Measurements from ENCODE around the gene CACNB4.
"Not testable (repeated sequence)": the region's sequence is repeated elsewhere in the genome, so short reads cannot be mapped to it uniquely, and the experiment has no call there.

CACNB4 gene

GRCh38 chr2:152098496-152099366 is at the start of gene CACNB4:
Gene CACNB4, minus strand, starts transcription at chr2:152099044.
- no peak for DNase-seq (ENCODE audit: low read depth)

DNA sequence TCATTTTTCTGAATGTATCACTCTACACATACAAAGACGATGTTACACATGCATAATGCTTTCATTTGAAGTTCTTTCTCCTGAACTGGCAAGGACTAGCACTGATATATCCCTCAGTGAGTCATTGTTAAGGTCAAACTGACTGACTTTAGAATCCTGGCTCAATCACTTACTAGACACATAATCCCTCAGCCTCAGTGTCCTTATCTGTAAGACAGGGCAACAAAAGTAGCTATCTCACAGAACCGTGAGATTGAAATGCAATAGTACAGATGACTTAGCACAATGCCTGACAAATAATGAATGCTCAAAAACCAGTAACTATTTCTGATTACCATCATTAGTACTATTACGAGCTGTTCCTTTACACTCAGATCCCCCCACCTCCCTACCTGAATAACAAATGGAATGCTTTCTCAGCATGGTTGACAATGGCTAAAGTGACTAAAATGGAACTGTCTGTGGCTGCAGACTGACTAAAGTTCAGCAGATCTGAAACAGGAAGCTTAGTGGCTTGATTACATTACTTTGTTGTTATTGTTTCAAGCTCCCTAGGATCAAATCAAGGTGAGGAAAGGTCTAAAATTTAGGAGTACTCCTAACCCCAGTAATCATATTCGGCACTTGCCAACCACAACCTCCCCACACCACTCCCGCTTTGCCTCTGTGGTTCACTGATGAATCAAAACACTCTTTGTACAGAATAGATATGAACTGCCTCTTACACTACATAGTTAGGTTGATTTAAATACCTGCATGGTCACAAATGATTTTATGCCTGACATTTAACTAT is 35.8 kb upstream of the CACNB4 start:
- no peak for DNase-seq (ENCODE audit: low read depth)

DNA sequence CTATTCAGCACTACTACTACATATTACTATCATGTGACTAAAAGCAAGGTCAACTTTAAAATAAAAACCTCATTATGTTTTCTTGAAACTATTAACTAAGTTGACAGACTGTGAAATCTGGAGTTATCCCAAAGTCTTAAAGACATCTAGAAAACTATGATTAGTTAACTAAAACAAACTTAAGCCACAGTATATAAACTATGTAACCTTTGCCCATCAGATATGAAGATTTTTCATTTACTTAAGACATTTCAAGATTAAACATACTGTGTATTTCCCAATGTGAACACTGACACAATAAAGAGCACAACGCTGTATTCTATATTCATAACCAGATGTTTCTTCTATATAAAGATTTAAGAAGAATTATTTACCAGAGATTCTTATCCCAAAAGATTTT is 33.5 kb upstream of the CACNB4 start:
- DNase-seq (ENCODE audit: low read depth) = no peak

DNA sequence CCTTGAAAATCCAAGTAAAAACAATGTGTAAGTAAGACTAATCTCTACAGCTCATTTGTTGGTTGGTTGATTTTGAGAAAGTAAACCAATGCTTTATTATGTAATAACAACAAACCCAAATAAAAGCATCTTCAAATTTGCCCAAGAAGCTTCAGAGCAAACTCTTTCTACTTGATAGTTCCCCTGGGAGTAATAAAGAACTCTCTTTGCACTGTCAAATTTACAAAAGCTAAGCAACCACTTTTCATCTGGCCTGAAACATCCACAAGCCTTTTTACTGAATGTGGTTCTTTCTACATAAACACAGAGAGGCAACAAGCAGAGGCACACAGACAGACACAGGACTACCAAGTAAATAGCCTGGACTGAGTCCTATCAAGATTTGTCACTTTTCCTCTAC is 28.8 kb upstream of the CACNB4 start:
- no peak for DNase-seq (ENCODE audit: low read depth)

GRCh38 chr2:152126664-152127063 is 27.8 kb upstream of the CACNB4 start:
- DNase-seq (ENCODE audit: low read depth) = no peak

DNA sequence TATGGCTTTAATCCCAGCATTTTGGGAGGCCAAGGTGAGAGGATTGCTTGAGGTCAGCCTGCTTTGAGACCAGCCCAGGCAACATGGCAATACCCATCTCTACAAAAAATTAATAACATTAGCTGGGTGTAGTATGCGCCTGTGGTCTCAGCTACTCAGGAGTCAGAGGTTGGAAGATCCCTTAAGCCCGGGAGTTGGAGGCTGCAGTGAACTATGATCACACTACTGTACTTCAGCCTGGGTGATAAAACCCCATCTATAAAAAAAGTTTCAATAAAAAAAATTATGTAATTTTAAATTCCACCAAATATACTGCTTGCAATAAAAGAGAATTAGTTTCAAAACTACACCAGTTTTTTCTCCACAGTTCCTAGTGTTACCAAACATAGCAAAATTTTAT is 23.3 kb upstream of the CACNB4 start:
- no peak for DNase-seq (ENCODE audit: low read depth)

- DNase-seq (ENCODE audit: low read depth) = no peak
Measured at GRCh38 chr2:152120430-152120829, 21.6 kb upstream of the CACNB4 start.

- no peak for DNase-seq (ENCODE audit: low read depth)
Measured at GRCh38 chr2:152115952-152116351, 17.1 kb upstream of the CACNB4 start.

DNA sequence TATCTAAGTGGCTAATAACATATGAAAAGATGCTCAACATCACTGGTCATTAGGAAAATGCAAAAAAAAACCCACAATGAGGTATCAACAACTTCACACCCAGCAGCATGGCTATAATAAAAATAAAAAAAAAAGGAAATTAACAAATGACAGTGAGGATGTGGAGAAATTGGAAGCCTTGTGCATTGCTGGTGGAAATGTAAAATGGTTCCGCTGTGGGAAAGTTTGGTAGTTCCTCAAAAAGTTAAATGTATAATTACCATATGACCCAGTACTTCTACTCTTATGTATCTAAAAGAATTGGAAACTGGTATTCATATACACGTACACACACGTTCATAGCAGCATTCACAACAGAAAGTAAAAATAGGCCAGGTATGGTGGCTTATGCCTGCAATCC is 15.5 kb upstream of the CACNB4 start:
- no peak for DNase-seq (ENCODE audit: low read depth)

- not testable (repeated sequence) for DNase-seq (ENCODE audit: low read depth)
Measured at GRCh38 chr2:152107140-152107539, 8.3 kb upstream of the CACNB4 start.

DNA sequence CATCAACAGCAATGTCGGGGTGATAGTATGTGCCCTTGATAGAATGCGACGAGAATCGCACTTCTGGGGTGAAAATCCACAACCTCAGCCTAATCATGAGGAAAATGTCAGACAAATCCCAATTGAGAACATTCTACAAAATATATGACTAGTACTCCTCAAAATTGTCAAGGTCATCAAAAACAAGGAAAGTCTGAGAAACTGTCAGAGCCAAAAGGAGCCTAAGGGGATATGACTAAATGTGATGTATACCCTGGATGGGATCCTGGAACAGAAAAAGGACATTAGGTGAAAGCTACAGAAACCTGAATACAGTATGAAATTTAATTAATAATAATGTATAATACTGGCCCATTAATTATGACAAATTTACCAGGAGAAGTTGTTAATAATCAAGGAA is 7.6 kb upstream of the CACNB4 start:
- DNase-seq (ENCODE audit: low read depth) = no peak

DNA sequence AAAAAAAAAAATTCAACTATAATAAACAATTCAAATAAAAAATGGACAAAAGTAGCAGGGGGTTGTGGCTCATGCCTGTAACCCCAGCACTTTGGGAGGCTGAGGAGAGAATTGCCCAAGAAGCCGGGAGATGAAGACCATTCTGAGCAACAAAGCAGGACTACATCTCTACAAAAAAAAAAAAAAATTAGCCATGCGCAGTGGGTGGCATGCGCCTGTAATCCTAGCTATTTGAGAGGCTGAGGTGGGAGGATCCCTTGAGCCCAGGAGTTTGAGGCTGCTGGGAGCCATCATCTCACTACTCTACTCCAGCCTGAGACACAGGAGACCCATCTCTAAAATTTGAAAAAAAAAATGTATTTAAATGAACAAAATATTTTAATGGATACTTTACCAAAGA is 4.4 kb upstream of the CACNB4 start:
- no peak for DNase-seq (ENCODE audit: low read depth)

DNA sequence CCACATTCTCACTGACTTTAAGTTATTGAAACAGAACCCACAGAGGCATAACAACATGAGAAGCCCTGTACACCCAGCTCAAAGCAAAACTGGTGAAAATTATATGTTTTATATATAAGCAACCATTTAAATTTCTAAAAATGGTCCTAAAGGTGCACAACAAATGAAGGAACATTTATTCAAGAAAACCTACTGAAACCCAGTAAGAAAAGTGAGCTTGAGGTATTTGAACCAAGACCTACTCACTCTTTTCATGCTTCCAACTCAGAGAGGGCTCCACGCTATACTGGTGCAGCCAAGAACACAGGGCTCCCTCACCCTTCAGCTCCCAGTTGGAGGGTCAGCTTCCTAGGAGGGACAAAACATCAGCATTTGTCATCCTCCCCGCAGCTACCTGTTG is 2.1 kb upstream of the CACNB4 start:
- no peak for DNase-seq (ENCODE audit: low read depth)

DNA sequence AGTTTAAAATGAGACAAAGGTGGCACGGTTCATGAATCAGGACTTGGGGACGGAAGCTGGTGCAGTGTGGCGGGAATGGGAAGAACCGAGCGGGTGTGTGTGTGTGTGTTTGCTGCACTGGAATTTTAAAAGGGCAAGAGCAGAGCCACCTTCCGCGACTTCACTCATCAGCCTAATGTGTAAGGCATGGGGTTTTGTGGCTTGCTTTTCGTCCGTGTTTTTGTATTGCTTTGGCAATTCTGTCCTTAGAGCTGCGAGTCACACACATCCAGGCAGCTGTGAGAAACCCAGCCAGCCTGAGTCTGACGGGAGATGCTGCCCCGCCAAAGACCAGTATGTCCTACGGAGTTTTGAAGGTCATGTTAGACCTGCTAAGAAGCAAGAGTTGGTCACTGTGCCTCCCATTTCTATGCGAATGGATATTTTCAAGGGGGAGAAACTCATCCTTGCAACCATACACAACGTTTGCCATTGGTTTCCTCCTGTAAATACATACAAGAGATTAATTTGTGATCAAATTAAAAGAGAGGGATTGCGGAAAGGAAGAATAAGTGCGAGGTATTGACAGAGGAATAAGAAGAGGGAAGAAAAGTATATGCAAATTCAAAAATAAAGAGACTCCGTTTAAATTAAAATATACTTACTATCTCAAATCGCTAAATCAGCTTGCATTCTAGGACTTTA is 665 bp upstream of the CACNB4 start:
- no peak for DNase-seq (ENCODE audit: low read depth)

DNA sequence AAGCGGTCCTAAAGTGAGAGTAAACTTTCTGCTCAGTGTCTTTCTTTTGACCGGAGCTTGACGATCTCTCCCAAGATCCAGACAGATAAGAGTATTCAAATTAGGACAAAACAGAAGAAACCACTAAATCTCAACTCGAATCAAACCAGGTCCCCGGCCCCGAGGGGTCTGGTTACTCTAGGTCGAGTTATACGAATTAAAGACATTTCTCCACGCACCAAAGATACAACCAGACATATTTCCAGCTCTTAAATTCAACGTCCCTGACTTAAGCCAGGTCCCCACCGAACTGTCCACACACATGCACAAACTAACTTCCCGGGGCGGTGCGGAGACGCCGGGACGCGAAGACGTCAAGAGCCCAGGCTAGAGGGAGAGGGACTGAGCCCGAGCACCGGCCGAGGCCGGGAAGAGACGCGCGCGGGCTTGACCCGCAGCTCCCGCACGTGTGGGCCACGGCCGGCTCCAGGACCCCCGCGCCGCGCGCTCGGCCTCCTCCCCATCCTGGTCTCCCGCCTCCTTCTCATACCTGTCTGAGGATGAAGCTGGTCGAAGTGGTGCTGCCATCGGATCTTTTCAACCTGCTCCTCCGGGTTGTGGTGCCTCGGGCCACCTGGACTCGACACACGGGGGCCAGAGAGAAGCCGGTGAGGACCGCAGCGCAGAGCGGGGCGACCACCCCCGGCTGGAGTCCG is 896 bp downstream of the CACNB4 start:
- no peak for DNase-seq (ENCODE audit: low read depth)

- DNase-seq (ENCODE audit: low read depth) = no peak
Measured at GRCh38 chr2:152097290-152097800, 1.5 kb downstream of the CACNB4 start.

- no peak for DNase-seq (ENCODE audit: low read depth)
Measured at GRCh38 chr2:152095146-152095545, 3.7 kb downstream of the CACNB4 start.

- no peak for DNase-seq (ENCODE audit: low read depth)
Measured at GRCh38 chr2:152094014-152094413, 4.8 kb downstream of the CACNB4 start.

DNA sequence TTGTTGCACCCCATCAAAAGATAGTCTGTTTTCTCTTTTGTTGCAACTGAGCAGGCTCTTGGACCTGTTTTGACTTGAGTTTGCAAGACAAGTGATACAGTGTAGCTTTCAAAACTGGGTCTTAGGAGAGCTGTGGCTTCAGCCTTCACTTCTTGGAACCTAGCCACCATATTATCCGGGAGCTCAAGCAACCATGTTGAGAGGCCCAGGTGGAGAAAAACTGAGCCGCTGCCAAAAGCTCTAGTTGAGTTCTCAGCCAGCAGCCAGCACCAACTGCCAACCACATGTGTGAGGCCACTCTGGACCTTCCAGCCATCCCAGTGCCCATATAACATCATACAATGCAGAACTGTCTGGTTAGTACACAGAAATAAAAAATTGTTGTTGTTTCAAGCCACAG is 5.4 kb downstream of the CACNB4 start:
- no peak for DNase-seq (ENCODE audit: low read depth)

GRCh38 chr2:152092095-152092494 is 6.7 kb downstream of the CACNB4 start:
- no peak for DNase-seq (ENCODE audit: low read depth)

- not testable (repeated sequence) for DNase-seq (ENCODE audit: low read depth)
Measured at GRCh38 chr2:152090726-152091125, 8.1 kb downstream of the CACNB4 start.

GRCh38 chr2:152089238-152089637 is 9.6 kb downstream of the CACNB4 start:
- no peak for DNase-seq (ENCODE audit: low read depth)

All from T-helper 22 cell (primary cell).